Endothelial cell (in vitro differentiated cells): Measurements from ENCODE around the gene SDK2. TPM values are rescaled to one million over a fixed set of nuclear protein-coding genes. Genes with fewer than 3 reads are reported as not detected.
A peak's percentile ranks its signal among the peaks of the same experiment; 100 is the strongest.

ENCODE experiments used
- DNase-seq: peaks from one replicate; pipeline ENCODE4 v3.0.0; 2021; ENCODE audit warnings: low spot score
- H3K27ac Mint-ChIP-seq: one replicate; pipeline ENCODE4 v1.8.0; 2021; ENCODE audit warnings: mixed read lengths, inconsistent platforms; ENCODE audit not compliant: unreplicated experiment
- H3K27me3 Mint-ChIP-seq: one replicate; pipeline ENCODE4 v1.8.0; 2021; ENCODE audit warnings: mild to moderate bottlenecking, moderate library complexity, mixed read lengths, inconsistent platforms; ENCODE audit not compliant: unreplicated experiment
- H3K36me3 Mint-ChIP-seq: one replicate; pipeline ENCODE4 v1.8.0; 2021; ENCODE audit warnings: mild to moderate bottlenecking, low read depth, mixed read lengths, inconsistent platforms; ENCODE audit not compliant: unreplicated experiment
- H3K4me1 Mint-ChIP-seq: one replicate; pipeline ENCODE4 v1.8.0; 2021; ENCODE audit warnings: mild to moderate bottlenecking, mixed read lengths, inconsistent platforms; ENCODE audit not compliant: unreplicated experiment
- H3K4me3 Mint-ChIP-seq: one replicate; pipeline ENCODE4 v1.8.0; 2021; ENCODE audit warnings: mild to moderate bottlenecking, mixed read lengths, inconsistent platforms; ENCODE audit not compliant: unreplicated experiment
- H3K9me3 Mint-ChIP-seq: one replicate; pipeline ENCODE4 v1.8.0; 2021; ENCODE audit warnings: mixed read lengths, inconsistent platforms; ENCODE audit not compliant: unreplicated experiment
- total RNA-seq: library from RNA; stranded (reverse); fragmentation: NEBNext Ultra II Directional; extraction: Animal tissue kit (Norgen Biotek cat#: 25700); gene quantifications from one replicate; pipeline ENCODE4 v1.2.1, GENCODE V29; 2021; ENCODE audit not compliant: unreplicated experiment
- TF ChIP-seq, protein P1 (sequence below): fragments of 200-600 bp; sonication (generic); IDR thresholded peaks from one replicate; pipeline ENCODE4 v1.5.0; 2021; ENCODE audit warnings: antibody characterized with exemption; ENCODE audit not compliant: unreplicated experiment

Gene SDK2
- total RNA-seq, 1 donor from 2014 or later: 2.4 TPM

GRCh38 chr17:73595068-73595467, 49.2 kb downstream of the SDK2 start:
- no peak overlapping the region for H3K4me3 Mint-ChIP-seq
- H3K4me1 Mint-ChIP-seq: peaks cover 6% of the 10 kb centered on the region

DNA sequence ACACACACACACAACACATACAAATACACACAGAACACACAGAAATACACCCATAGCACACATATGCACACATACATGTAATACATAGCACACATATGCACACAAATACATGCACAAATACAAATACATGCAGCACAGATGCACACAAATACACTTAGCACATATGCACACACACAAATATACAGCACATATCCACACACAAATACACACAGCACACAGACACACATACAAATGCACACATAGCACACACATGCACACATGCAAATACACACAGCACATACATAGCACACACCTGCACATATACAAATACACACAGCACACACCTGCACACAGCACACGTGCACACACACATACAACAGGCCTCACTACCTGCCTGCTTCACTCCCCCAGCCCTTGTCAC, 49.6 kb downstream of the SDK2 start:
- H3K9me3 Mint-ChIP-seq: no peaks in the 10 kb centered on the region
- no peak for DNase-seq
- TF ChIP-seq, protein P1, sequence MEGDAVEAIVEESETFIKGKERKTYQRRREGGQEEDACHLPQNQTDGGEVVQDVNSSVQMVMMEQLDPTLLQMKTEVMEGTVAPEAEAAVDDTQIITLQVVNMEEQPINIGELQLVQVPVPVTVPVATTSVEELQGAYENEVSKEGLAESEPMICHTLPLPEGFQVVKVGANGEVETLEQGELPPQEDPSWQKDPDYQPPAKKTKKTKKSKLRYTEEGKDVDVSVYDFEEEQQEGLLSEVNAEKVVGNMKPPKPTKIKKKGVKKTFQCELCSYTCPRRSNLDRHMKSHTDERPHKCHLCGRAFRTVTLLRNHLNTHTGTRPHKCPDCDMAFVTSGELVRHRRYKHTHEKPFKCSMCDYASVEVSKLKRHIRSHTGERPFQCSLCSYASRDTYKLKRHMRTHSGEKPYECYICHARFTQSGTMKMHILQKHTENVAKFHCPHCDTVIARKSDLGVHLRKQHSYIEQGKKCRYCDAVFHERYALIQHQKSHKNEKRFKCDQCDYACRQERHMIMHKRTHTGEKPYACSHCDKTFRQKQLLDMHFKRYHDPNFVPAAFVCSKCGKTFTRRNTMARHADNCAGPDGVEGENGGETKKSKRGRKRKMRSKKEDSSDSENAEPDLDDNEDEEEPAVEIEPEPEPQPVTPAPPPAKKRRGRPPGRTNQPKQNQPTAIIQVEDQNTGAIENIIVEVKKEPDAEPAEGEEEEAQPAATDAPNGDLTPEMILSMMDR: no peak
- peaks cover 6% of the 10 kb centered on the region for H3K4me1 Mint-ChIP-seq
- no peaks in the 10 kb centered on the region for H3K36me3 Mint-ChIP-seq
- peaks cover 13% of the 10 kb centered on the region for H3K27me3 Mint-ChIP-seq
- peak overlapping the region; percentile 9 for H3K4me3 Mint-ChIP-seq
- H3K27ac Mint-ChIP-seq: no peak overlapping the region

More at GRCh38 chr17:73595068-73595467, 49.2 kb downstream of the SDK2 start:
- H3K36me3 Mint-ChIP-seq: no peaks in the 10 kb centered on the region
- TF ChIP-seq, protein P1: no peak
- DNase-seq: no peak
- H3K27ac Mint-ChIP-seq: no peak overlapping the region
- H3K9me3 Mint-ChIP-seq: no peaks in the 10 kb centered on the region
- peaks cover 13% of the 10 kb centered on the region for H3K27me3 Mint-ChIP-seq

DNA sequence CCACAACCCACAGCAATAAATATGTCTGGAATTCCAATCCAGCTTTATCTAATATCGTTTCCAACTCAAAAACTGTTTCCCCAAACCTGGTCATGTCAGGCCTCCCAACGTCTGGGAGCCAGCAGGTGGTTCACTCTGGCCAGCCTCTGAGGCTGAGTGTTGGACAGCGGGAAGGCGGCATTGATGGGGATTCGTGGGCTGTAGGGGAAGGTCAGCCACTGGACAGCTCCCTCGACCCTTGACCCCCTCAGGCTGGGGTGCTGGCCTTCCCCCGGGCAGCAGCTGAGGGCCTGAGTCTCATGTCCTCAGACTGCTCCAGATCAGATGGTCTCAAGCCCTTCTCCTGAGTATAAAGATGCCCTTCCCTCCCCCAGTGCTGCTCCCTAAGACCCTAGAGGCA, 50.2 kb downstream of the SDK2 start:
- no peak for DNase-seq
- H3K4me3 Mint-ChIP-seq: no peak overlapping the region
- no peaks in the 10 kb centered on the region for H3K36me3 Mint-ChIP-seq
- peaks cover 6% of the 10 kb centered on the region for H3K4me1 Mint-ChIP-seq
- TF ChIP-seq, protein P1: no peak
- H3K9me3 Mint-ChIP-seq: no peaks in the 10 kb centered on the region
- H3K27me3 Mint-ChIP-seq: peaks cover 13% of the 10 kb centered on the region
- H3K27ac Mint-ChIP-seq: no peak overlapping the region

DNA sequence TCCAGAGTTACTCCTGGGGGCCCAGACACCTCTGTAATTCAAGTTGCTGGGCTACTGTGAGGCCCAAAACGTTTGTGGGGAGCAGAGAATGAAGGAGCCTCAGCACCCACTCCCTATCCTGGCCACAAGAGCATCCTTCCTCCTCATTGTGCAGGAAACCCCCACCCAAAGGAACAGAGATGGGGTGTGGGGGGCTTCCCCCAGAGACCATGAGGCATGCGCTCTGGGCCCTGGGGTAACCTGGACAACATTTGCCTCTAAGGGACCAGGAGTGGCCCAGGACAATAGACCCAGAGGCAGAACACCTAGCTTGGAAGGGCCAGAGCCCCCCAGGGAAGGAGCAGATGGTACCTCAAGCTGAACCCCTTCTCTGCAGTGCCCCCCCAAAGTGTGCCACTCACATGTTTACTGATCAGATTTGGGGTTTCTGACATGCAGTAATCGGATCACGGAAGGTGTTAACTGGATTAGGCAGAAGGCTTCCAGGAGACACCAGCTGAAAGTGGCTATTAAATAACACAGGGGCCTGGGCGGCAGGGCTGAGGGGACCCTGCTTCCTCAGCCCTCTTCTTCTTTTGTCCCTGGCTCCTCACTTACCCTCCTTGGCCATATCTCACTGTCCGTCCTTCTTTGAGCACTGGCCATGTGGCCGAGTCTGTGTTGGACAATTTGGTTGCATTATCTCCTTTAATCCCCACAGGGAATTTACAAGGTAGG, 50.8 kb downstream of the SDK2 start:
- Mint-ChIP-seq H3K4me3 (no peak overlapping the region), H3K36me3 (no peaks in the 10 kb centered on the region), H3K9me3 (no peaks in the 10 kb centered on the region), H3K27me3 (peaks cover 12% of the 10 kb centered on the region), H3K4me1 (peaks cover 6% of the 10 kb centered on the region), H3K27ac (no peak overlapping the region)
- DNase-seq: no peak
- TF ChIP-seq, protein P1: no peak

- Mint-ChIP-seq H3K36me3 (no peaks in the 10 kb centered on the region), H3K4me1 (peaks cover 6% of the 10 kb centered on the region), H3K27ac (no peak overlapping the region), H3K9me3 (no peaks in the 10 kb centered on the region), H3K27me3 (peaks cover 12% of the 10 kb centered on the region), H3K4me3 (no peak overlapping the region)
- TF ChIP-seq, protein P1: no peak
- no peak for DNase-seq
Observed at GRCh38 chr17:73592501-73592961, 51.7 kb downstream of the SDK2 start.
